ENCODE results near the gene FAIM2. TPM values are rescaled to one million over a fixed set of nuclear protein-coding genes. Genes with fewer than 3 reads are reported as not detected.

FAIM2 gene
- total RNA-seq: 10 to 100 TPM in 1 of 4 donors, 1 to 10 TPM in 3; 5.8 to 12.8 (median 7.5) TPM
- polyA plus RNA-seq: 1 to 10 TPM in 2 of 3 donors, not detected in 1; 1.2 to 5.6 TPM

- Histone ChIP-seq H3K27me3 (peaks cover 0 to 2% (median 0%) of the 10 kb centered on the region in 3 donors), H3K9me3 (no peaks in the 10 kb centered on the region), H3K27ac (peak within 1 kb of the TSS; percentile 45 to 64 (median 48)), H3K4me1 (peaks cover 0 to 19% (median 9%) of the 10 kb centered on the region in 4 donors), H3K36me3 (no peaks in the 10 kb centered on the region), H3K4me3 (peak within 1 kb of the TSS; percentile 15 to 53 (median 38))
- DNase-seq: peak; percentile 82
- intact Hi-C loops (cut with DNase I): loop anchor here (2.0 kb wide), 1 partner anchor 37 kb away; no protein-coding TSS in a partner anchor
- TF ChIP-seq EP300 (IDR thresholded peaks at IDR 0.05) (no peak), POLR2AphosphoS5 (IDR thresholded peaks at IDR 0.05) (peak in 2 of 4 donors; percentile 7 to 9)
- 6 to 10% methylated on average over 53 to 56 of the region's 56 CpGs for WGBS, 2 donors
Observed at GRCh38 chr12:49903700-49904423, at the start of gene FAIM2. FAIM2 (minus strand) TSS chr12:49903900; CDS start chr12:49903792, 108 bp downstream.

GRCh38 chr12:49953151-49953550, 49.5 kb upstream of the FAIM2 start:
- H3K27ac ChIP-seq: no peak overlapping the region
- no peaks in the 10 kb centered on the region for H3K4me1 ChIP-seq
- H3K4me3 ChIP-seq: no peak overlapping the region
- no peaks in the 10 kb centered on the region for H3K9me3 ChIP-seq
- intact Hi-C loops (cut with DNase I): no loop called here
- H3K27me3 ChIP-seq: peaks cover 20 to 49% (median 26%) of the 10 kb centered on the region in 3 donors
- H3K36me3 ChIP-seq: no peaks in the 10 kb centered on the region
- 81 to 88% methylated on average over 4 of the region's 4 CpGs for WGBS, 2 donors
- no peak for TF ChIP-seq POLR2A (IDR thresholded peaks at IDR 0.05)
- TF ChIP-seq POLR2AphosphoS5 (IDR thresholded peaks at IDR 0.05): no peak
- TF ChIP-seq CTCF (IDR thresholded peaks at IDR 0.05): no peak
- TF ChIP-seq EP300 (IDR thresholded peaks at IDR 0.05): no peak
- no peak for DNase-seq

GRCh38 chr12:49952391-49953055, 48.8 kb upstream of the FAIM2 start:
- WGBS, 2 donors: 29 to 73% methylated on average over 1 of the region's 1 CpG
- intact Hi-C loops (cut with DNase I): no loop called here

GRCh38 chr12:49951411-49952240, 47.9 kb upstream of the FAIM2 start:
- TF ChIP-seq EP300 (IDR thresholded peaks at IDR 0.05): no peak
- TF ChIP-seq POLR2A (IDR thresholded peaks at IDR 0.05): no peak
- TF ChIP-seq POLR2AphosphoS5 (IDR thresholded peaks at IDR 0.05): no peak
- TF ChIP-seq CTCF (IDR thresholded peaks at IDR 0.05): no peak
- Histone ChIP-seq H3K27me3 (peaks cover 19 to 34% (median 22%) of the 10 kb centered on the region in 3 donors), H3K4me1 (no peaks in the 10 kb centered on the region), H3K9me3 (no peaks in the 10 kb centered on the region), H3K36me3 (no peaks in the 10 kb centered on the region), H3K27ac (no peak overlapping the region), H3K4me3 (no peak overlapping the region)
- intact Hi-C loops (cut with DNase I): no loop called here
- 74 to 86% methylated on average over 14 of the region's 14 CpGs for WGBS, 2 donors
- DNase-seq: no peak

More at GRCh38 chr12:49952391-49953055, 48.8 kb upstream of the FAIM2 start:
- no peak overlapping the region for H3K27ac ChIP-seq
- peaks cover 20 to 43% (median 24%) of the 10 kb centered on the region in 3 donors for H3K27me3 ChIP-seq
- no peaks in the 10 kb centered on the region for H3K9me3 ChIP-seq
- H3K4me3 ChIP-seq: no peak overlapping the region
- no peak for DNase-seq
- TF ChIP-seq POLR2A (IDR thresholded peaks at IDR 0.05) (no peak), POLR2AphosphoS5 (IDR thresholded peaks at IDR 0.05) (no peak), CTCF (IDR thresholded peaks at IDR 0.05) (no peak), EP300 (IDR thresholded peaks at IDR 0.05) (no peak)
- no peaks in the 10 kb centered on the region for H3K4me1 ChIP-seq
- no peaks in the 10 kb centered on the region for H3K36me3 ChIP-seq
